ENCODE data around the gene DGKD. TPM values are rescaled to one million over a fixed set of nuclear protein-coding genes. Genes with fewer than 3 reads are reported as not detected.

DGKD gene
- polyA plus RNA-seq, 3 donors: 14.5 to 67.5 (median 16.6) TPM

GRCh38 chr2:233400961-233401360 lies 46.7 kb downstream of the DGKD start:
- no peak overlapping the region for H3K4me3 Mint-ChIP-seq
- Histone ChIP-seq H3K9me3 (replicated peaks in 1 of 2; ENCODE audit: control insufficient read depth in 1 of 2, insufficient read depth in 1 of 2, low read length in 2 of 2) (no peaks in the 10 kb centered on the region), H3K79me2 (ENCODE audit: insufficient read depth, low read length) (peaks cover 38% of the 10 kb centered on the region), H2AFZ (ENCODE audit: insufficient read depth, low read depth, low read length, poor library complexity, severe bottlenecking) (no peak overlapping the region), H3K4me2 (replicated peaks; ENCODE audit: extremely low read depth, low read length, poor library complexity, severe bottlenecking) (no peak overlapping the region), H3K4me3 (replicated peaks in 1 of 3; ENCODE audit: low read depth in 2 of 3, low read length in 3 of 3) (no peak overlapping the region), H3K36me3 (replicated peaks in 1 of 2; ENCODE audit: control insufficient read depth in 1 of 2, insufficient read depth in 2 of 2, low read length in 2 of 2) (peaks cover 50 to 88% of the 10 kb centered on the region in 2 donors), H3K9ac (ENCODE audit: insufficient read depth, low read length, poor library complexity, severe bottlenecking) (no peak overlapping the region), H3K4me1 (ENCODE audit: control insufficient read depth in 1 of 2, insufficient read depth in 2 of 2, low read length in 2 of 2) (no peaks in the 10 kb centered on the region), H3K27me3 (ENCODE audit: control insufficient read depth in 2 of 2, insufficient read depth in 2 of 2, low read length in 2 of 2) (no peaks in the 10 kb centered on the region), H3K27ac (ENCODE audit: low read depth in 1 of 2, low read length in 2 of 2) (peak overlapping the region in 1 of 2 donors; percentile 4), H4K20me1 (ENCODE audit: insufficient read depth, low read length) (peaks cover 80% of the 10 kb centered on the region)
- no peaks in the 10 kb centered on the region for H3K9me3 Mint-ChIP-seq
- no peaks in the 10 kb centered on the region for H3K4me1 Mint-ChIP-seq
- peak overlapping the region in 1 of 7 donors; percentile 73 for H3K27ac Mint-ChIP-seq
- TF ChIP-seq, protein P1, sequence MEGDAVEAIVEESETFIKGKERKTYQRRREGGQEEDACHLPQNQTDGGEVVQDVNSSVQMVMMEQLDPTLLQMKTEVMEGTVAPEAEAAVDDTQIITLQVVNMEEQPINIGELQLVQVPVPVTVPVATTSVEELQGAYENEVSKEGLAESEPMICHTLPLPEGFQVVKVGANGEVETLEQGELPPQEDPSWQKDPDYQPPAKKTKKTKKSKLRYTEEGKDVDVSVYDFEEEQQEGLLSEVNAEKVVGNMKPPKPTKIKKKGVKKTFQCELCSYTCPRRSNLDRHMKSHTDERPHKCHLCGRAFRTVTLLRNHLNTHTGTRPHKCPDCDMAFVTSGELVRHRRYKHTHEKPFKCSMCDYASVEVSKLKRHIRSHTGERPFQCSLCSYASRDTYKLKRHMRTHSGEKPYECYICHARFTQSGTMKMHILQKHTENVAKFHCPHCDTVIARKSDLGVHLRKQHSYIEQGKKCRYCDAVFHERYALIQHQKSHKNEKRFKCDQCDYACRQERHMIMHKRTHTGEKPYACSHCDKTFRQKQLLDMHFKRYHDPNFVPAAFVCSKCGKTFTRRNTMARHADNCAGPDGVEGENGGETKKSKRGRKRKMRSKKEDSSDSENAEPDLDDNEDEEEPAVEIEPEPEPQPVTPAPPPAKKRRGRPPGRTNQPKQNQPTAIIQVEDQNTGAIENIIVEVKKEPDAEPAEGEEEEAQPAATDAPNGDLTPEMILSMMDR (IDR thresholded peaks at IDR 0.05): no peak
- DNase-seq: no peak
- WGBS (ENCODE audit: insufficient coverage): no CpG with 5 or more reads among the region's 3 CpGs
- no peaks in the 10 kb centered on the region for H3K27me3 Mint-ChIP-seq (ENCODE audit: low read depth in 3 of 3)
- peaks cover 61 to 79% of the 10 kb centered on the region in 2 donors for H3K36me3 Mint-ChIP-seq
- intact Hi-C loops (cut with micrococcal nuclease): no loop called here

- no peaks in the 10 kb centered on the region for H3K9me3 ChIP-seq (replicated peaks in 1 of 2; ENCODE audit: control insufficient read depth in 1 of 2, insufficient read depth in 1 of 2, low read length in 2 of 2)
- Mint-ChIP-seq H3K4me1 (no peaks in the 10 kb centered on the region), H3K36me3 (peaks cover 66 to 79% of the 10 kb centered on the region in 2 donors), H3K4me3 (no peak overlapping the region), H3K9me3 (no peaks in the 10 kb centered on the region), H3K27ac (peak overlapping the region in 3 of 7 donors; percentile 48 to 69 (median 66)), H3K27me3 (ENCODE audit: low read depth in 3 of 3) (no peaks in the 10 kb centered on the region)
- H2AFZ ChIP-seq (ENCODE audit: insufficient read depth, low read depth, low read length, poor library complexity, severe bottlenecking): no peak overlapping the region
- TF ChIP-seq, protein P1 (IDR thresholded peaks at IDR 0.05): no peak
- no peaks in the 10 kb centered on the region for H3K4me1 ChIP-seq (ENCODE audit: control insufficient read depth in 1 of 2, insufficient read depth in 2 of 2, low read length in 2 of 2)
- no peak overlapping the region for H3K9ac ChIP-seq (ENCODE audit: insufficient read depth, low read length, poor library complexity, severe bottlenecking)
- H3K27me3 ChIP-seq (ENCODE audit: control insufficient read depth in 2 of 2, insufficient read depth in 2 of 2, low read length in 2 of 2): no peaks in the 10 kb centered on the region
- peaks cover 41% of the 10 kb centered on the region for H3K79me2 ChIP-seq (ENCODE audit: insufficient read depth, low read length)
- H3K4me3 ChIP-seq (replicated peaks in 1 of 3; ENCODE audit: low read depth in 2 of 3, low read length in 3 of 3): no peak overlapping the region
- intact Hi-C loops (cut with micrococcal nuclease): no loop called here
- H3K4me2 ChIP-seq (replicated peaks; ENCODE audit: extremely low read depth, low read length, poor library complexity, severe bottlenecking): no peak overlapping the region
- peaks cover 55 to 94% of the 10 kb centered on the region in 2 donors for H3K36me3 ChIP-seq (replicated peaks in 1 of 2; ENCODE audit: control insufficient read depth in 1 of 2, insufficient read depth in 2 of 2, low read length in 2 of 2)
- H3K27ac ChIP-seq (ENCODE audit: low read depth in 1 of 2, low read length in 2 of 2): peak overlapping the region in 1 of 2 donors; percentile 7
- 100% methylated on average over 1 of the region's 5 CpGs for WGBS (ENCODE audit: insufficient coverage)
- peaks cover 78% of the 10 kb centered on the region for H4K20me1 ChIP-seq (ENCODE audit: insufficient read depth, low read length)
- no peak for DNase-seq
Observed at GRCh38 chr2:233402346-233402745, 48.1 kb downstream of the DGKD start.
